Cardiac fibroblast (primary cell): Measurements from ENCODE around the gene JUNB.

Experiments
- DNase-seq, 2 donors: peaks; one replicate each; pipeline versions ENCODE4 v3.0.0 to v3.0.0-alpha.2; 2010; ENCODE audit warnings: low read depth in 2 of 2
- H3K4me3 ChIP-seq, 2 donors: replicated peaks in 1 of 2; 1 replicate in 1 of 2; 2 replicates in 1 of 2; pipeline ENCODE4 v1.5.1; 2011; ENCODE audit warnings: low read depth in 2 of 2, low read length in 2 of 2, mild to moderate bottlenecking in 2 of 2, moderate library complexity in 1 of 2
- TF ChIP-seq, protein P1 (sequence below): IDR thresholded peaks from one replicate; pipeline ENCODE4 v1.5.1; 2011; ENCODE audit warnings: low read depth, mild to moderate bottlenecking, low read length, inconsistent platforms

The JUNB gene

DNA sequence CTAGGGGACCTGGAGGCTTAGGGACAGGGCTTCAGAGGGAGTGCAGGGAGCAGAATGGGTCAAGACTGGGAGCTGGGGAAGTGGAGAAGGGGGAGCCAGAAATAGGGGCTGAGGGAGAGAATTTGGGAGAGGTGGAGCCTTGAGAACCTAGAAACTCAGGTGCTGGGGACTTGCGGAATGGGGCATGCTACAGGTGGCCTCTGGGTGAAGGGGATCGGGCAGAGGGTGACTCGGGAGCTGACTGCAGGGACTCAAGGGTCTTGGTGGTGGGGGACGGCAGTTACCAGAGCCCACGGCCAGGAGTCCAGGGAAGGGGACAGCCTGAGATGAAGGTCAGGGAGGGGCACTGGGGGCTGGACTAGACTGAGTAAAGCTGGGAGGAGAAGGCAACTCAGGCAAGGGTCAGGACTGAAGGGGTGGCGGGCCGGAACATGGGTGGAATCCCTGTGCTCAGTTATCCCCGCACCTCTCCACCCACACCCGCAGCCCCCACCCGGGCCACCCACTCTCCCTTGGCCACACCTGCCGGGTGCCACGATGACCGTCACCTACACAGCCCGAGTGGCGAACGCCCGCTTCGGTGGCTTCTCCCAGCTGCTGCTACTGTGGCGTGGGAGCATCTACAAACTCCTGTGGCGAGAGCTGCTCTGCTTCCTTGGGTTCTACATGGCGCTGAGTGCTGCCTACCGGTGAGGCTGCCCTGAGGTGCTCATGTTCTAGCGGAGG, 39.1 kb upstream of the JUNB start:
- TF ChIP-seq, protein P1, sequence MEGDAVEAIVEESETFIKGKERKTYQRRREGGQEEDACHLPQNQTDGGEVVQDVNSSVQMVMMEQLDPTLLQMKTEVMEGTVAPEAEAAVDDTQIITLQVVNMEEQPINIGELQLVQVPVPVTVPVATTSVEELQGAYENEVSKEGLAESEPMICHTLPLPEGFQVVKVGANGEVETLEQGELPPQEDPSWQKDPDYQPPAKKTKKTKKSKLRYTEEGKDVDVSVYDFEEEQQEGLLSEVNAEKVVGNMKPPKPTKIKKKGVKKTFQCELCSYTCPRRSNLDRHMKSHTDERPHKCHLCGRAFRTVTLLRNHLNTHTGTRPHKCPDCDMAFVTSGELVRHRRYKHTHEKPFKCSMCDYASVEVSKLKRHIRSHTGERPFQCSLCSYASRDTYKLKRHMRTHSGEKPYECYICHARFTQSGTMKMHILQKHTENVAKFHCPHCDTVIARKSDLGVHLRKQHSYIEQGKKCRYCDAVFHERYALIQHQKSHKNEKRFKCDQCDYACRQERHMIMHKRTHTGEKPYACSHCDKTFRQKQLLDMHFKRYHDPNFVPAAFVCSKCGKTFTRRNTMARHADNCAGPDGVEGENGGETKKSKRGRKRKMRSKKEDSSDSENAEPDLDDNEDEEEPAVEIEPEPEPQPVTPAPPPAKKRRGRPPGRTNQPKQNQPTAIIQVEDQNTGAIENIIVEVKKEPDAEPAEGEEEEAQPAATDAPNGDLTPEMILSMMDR: no peak
- DNase-seq: no peak
- H3K4me3 ChIP-seq: no peak overlapping the region

DNA sequence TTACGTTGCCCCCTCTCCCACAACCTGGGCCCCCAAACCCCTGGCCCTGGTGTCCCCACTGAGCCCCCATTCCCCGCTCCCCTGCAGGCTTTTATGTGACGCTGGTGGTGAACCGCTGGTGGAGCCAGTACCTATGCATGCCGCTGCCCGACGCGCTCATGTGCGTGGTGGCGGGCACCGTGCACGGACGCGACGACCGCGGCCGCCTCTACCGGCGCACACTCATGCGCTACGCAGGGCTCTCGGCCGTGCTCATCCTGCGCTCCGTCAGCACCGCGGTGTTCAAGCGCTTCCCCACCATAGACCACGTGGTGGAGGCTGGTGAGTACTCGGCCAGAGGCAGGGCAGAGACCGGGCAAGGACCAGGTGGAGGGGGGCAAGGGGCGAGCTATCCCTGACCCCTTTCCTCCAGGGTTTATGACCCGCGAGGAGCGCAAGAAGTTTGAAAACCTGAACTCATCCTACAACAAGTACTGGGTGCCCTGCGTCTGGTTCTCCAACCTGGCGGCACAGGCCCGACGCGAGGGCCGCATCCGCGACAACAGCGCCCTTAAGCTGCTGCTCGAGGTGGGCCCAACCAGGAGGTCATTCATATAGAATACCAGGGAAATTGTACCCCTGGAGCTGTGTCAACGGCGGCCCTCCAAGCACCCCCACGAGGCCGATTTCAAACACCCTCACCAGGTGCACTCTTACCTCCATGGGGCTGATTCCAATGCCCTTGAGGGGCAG, 36.7 kb upstream of the JUNB start:
- TF ChIP-seq, protein P1: no peak
- no peak for DNase-seq
- H3K4me3 ChIP-seq: no peak overlapping the region

DNA sequence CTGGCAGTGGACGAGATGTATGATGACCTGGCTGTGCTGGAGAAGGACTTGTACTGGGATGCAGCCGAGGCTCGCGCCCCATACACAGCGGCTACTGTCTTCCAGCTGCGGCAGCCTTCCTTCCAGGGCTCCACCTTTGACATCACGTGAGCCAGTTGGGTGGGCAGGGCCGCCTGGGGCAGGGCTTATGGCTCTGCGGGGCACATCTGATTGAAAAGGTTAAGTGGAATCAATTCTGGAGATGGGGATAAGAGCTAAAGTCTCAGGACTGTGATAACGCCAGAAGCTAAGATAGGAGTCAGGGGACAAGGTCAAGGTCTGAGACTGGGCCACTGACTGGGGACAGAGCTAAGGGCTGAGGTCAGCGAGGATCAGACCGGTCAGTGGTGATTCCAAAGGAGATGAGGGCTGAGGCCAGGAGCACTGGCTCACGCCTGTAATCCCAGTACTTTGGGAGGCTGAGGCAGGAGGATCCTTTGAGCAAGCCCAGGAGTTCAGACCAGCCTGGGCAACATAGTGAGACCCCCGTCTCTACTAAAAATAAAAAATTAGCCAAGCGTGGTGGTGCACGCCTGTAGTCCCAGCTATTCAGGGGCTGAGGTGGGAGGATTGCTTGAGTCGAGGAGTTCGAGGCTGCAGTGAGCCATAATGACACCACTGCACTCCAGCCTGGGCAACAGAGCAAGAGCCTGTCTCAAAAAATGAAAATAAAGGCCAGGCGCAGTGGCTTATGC, 35.0 kb upstream of the JUNB start:
- no peak overlapping the region for H3K4me3 ChIP-seq
- TF ChIP-seq, protein P1: no peak
- DNase-seq: no peak

DNA sequence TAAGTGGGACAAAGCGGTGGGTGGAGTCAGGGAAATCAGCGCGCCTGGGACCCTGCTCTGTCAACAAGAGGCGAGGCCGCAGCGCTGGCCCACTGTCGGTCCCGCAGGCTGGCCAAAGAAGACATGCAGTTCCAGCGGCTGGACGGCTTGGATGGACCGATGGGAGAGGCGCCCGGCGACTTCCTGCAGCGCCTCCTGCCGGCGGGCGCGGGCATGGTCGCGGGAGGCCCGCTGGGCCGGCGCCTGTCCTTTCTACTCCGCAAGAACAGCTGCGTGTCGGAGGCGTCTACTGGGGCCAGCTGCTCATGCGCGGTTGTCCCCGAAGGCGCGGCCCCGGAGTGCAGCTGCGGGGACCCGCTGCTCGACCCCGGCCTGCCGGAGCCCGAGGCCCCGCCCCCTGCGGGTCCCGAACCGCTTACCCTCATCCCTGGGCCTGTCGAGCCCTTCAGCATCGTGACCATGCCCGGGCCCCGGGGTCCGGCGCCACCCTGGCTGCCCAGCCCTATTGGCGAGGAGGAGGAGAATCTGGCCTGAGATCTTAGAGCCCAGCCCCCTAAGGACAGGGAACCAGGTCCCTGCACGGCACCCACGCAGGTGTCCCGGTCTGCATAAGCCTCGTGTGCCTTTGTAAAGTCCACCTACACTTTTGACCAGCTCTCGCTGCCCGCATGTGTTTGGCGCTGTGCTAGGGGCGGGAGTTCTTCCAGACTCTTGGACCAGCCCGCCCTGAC, 33.6 kb upstream of the JUNB start:
- peak overlapping the region; percentile 32 to 47 for H3K4me3 ChIP-seq
- TF ChIP-seq, protein P1: peak; percentile 71
- DNase-seq: peak; percentile 80 to 83

GRCh38 chr19:12759686-12760085, 31.6 kb upstream of the JUNB start:
- DNase-seq: no peak
- TF ChIP-seq, protein P1: no peak
- no peak overlapping the region for H3K4me3 ChIP-seq

DNA sequence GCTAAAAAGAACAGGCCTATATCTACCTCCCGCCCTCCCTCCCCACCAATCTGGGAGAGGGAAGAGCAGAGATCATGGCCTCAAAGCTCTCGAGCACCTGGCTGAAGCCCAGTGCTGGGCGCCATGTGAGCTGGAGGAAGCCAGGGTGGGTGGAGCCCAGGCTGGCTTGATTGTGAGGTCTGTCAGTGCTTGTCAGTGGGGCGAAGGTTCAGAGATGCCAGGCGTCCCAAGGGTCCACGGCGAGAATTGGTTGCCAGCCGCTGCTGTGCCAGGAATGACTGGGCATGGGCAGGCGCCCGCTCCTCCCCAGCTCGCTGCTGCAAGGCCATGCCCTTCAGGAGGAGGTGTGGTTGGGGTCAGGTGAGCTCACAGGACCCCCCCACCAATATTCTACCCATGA, 28.2 kb upstream of the JUNB start:
- H3K4me3 ChIP-seq: no peak overlapping the region
- TF ChIP-seq, protein P1: no peak
- no peak for DNase-seq
